GM21367 (cell line): Measurements from ENCODE around the gene ENDOG.
"Not testable (repeated sequence)": the region's sequence is repeated elsewhere in the genome, so short reads cannot be mapped to it uniquely, and the experiment has no call there.

ENCODE experiments used
- ATAC-seq: cut with Tn5 transposase; IDR thresholded peaks from one replicate; pipeline ENCODE4 v1.9.1; 2021; ENCODE audit not compliant: unreplicated experiment

ENDOG gene

DNA sequence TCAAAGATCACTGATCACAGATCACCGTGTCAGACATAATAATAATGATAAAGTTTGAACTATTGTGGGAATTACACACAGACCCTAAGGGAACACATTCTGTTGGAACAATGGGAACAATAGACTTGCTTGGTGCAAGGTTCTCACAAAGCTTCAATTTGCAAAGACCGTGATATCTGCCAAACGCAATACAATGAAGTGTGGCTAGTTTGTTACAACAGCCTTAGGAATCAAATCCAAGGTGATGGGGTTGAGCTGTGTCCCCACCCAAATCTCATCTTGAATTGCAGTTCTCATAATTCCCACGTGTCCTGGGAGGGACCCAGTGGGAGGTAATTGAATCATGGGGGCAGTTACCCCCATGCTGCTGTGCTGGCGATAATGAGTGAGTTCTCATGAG lies 42.6 kb downstream of the ENDOG start:
- ATAC-seq = no peak

DNA sequence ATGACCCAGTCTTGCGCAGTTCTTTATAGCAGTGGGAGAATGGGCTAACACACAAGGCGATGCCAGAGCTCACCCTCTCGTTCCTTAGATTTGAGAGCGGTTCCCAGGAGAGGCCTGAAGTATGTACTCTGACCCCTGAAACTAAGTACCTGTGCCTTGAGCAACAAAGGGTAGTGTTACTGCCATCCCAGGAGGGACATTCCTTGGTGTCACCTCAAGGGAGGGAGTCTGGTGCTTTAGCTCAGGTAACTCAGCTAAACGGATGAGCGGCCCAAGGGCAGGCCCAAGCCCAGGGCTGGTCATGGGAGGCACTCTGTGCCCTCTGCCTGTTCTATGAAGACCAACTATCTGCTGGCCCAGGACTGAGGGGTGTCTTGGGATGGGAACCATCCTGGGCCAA lies 43.2 kb downstream of the ENDOG start:
- ATAC-seq = no peak

GRCh38 chr9:128862401-128862851 lies 44.1 kb downstream of the ENDOG start:
- ATAC-seq = no peak

GRCh38 chr9:128863647-128864046 lies 45.3 kb downstream of the ENDOG start:
- no peak for ATAC-seq

- ATAC-seq = no peak
Measured at GRCh38 chr9:128870128-128870940, 52.0 kb downstream of the ENDOG start.

DNA sequence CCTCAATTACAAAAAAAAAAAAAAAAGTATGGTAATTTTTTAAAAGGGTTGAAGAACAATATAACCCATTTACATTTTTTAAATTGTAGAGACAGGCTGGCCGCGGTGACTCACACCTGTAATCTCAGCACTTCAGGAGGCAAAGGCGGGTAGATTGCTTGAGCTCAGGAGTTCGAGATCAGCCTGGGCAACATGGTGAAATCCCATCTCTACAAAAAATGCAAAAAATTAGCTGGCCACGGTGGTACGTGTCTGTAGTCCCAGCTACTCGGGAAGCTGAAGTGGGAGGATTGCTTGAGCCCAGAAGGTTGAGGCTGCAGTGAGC lies 52.6 kb downstream of the ENDOG start:
- not testable (repeated sequence) for ATAC-seq
